Ovary (tissue), 3 donors: ENCODE measurements around the gene MBD3L5.
"Not testable (repeated sequence)": the region's sequence is repeated elsewhere in the genome, so short reads cannot be mapped to it uniquely, and the experiment has no call there.

Experiments used
- EP300 ChIP-seq: sonication (generic); formaldehyde crosslinking; IDR thresholded peaks from one replicate; pipeline ENCODE4 v1.6.1; 2017; ENCODE audit warnings: antibody characterized with exemption
- TF ChIP-seq, protein P1 (sequence below), 3 donors: fragments of 450-650 bp in 2 of 3; fragments of 200-600 bp in 1 of 3; IDR thresholded peaks; one replicate each; pipeline versions ENCODE4 v1.5.1 to v1.8.0; 2016 to 2022; ENCODE audit warnings: antibody characterized with exemption in 3 of 3, mild to moderate bottlenecking in 1 of 3
- donor health status: DM: no; HTN: no; CAD: no.

GRCh38 chr19:7028790-7029189, 1.6 kb upstream of the MBD3L5 start:
- TF ChIP-seq, protein P1, sequence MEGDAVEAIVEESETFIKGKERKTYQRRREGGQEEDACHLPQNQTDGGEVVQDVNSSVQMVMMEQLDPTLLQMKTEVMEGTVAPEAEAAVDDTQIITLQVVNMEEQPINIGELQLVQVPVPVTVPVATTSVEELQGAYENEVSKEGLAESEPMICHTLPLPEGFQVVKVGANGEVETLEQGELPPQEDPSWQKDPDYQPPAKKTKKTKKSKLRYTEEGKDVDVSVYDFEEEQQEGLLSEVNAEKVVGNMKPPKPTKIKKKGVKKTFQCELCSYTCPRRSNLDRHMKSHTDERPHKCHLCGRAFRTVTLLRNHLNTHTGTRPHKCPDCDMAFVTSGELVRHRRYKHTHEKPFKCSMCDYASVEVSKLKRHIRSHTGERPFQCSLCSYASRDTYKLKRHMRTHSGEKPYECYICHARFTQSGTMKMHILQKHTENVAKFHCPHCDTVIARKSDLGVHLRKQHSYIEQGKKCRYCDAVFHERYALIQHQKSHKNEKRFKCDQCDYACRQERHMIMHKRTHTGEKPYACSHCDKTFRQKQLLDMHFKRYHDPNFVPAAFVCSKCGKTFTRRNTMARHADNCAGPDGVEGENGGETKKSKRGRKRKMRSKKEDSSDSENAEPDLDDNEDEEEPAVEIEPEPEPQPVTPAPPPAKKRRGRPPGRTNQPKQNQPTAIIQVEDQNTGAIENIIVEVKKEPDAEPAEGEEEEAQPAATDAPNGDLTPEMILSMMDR (IDR thresholded peaks at IDR 0.05) = not testable (repeated sequence)
- TF ChIP-seq EP300 = not testable (repeated sequence)
